Neural progenitor cell (in vitro differentiated cells): ENCODE data around the gene SPAG16. TPM values are rescaled to one million over a fixed set of nuclear protein-coding genes. Genes with fewer than 3 reads are reported as not detected.

Source experiments
- DNase-seq: peaks from one replicate; pipeline ENCODE4 v3.0.0-alpha.2; 2016; ENCODE audit warnings: low spot score
- H2AFZ ChIP-seq: fragments of 200-600 bp; sonication (generic); replicated peaks from 2 replicates; pipeline ENCODE4 v1.6.1; 2016; ENCODE audit warnings: antibody characterized with exemption
- H3F3A ChIP-seq: fragments of 200-600 bp; sonication (generic); 2 replicates; pipeline ENCODE4 v1.6.1; 2016; ENCODE audit warnings: antibody characterized with exemption, low read depth
- H3K27ac ChIP-seq: fragments of 200-600 bp; sonication (generic); 2 replicates; pipeline ENCODE4 v1.5.1; 2016; ENCODE audit warnings: mild to moderate bottlenecking
- H3K27me3 ChIP-seq: fragments of 200-600 bp; sonication (generic); 2 replicates; pipeline ENCODE4 v1.6.1; 2016; ENCODE audit warnings: mild to moderate bottlenecking, moderate library complexity
- H3K36me3 ChIP-seq: fragments of 200-600 bp; sonication (generic); 2 replicates; pipeline ENCODE4 v1.5.1; 2016
- H3K4me1 ChIP-seq: fragments of 200-600 bp; sonication (generic); 2 replicates; pipeline ENCODE4 v1.6.1; 2016; ENCODE audit warnings: mixed run types
- H3K4me2 ChIP-seq: fragments of 200-600 bp; sonication (generic); 2 replicates; pipeline ENCODE4 v1.6.1; 2016
- H3K4me3 ChIP-seq: fragments of 200-600 bp; sonication (generic); 2 replicates; pipeline ENCODE4 v1.5.1; 2016
- H3K79me2 ChIP-seq: fragments of 200-600 bp; sonication (generic); 2 replicates; pipeline ENCODE4 v1.6.1; 2016; ENCODE audit warnings: low read depth
- H3K9ac ChIP-seq: fragments of 200-600 bp; sonication (generic); 2 replicates; pipeline ENCODE4 v1.6.1; 2016
- H3K9me3 ChIP-seq: fragments of 200-600 bp; sonication (generic); 2 replicates; pipeline ENCODE4 v1.5.1; 2016; ENCODE audit warnings: low read depth
- H4K20me1 ChIP-seq: fragments of 200-600 bp; sonication (generic); 2 replicates; pipeline ENCODE4 v1.6.1; 2016; ENCODE audit warnings: low read depth
- H3K27ac Mint-ChIP-seq: 3 replicates; pipeline ENCODE4 v1.8.0; 2021; ENCODE audit warnings: mixed read lengths
- H3K27me3 Mint-ChIP-seq: 2 replicates; pipeline ENCODE4 v1.8.0; 2022; ENCODE audit warnings: low read depth, mild to moderate bottlenecking, inconsistent platforms, moderate library complexity, mixed read lengths; ENCODE audit not compliant: insufficient read depth
- H3K36me3 Mint-ChIP-seq: 3 replicates; pipeline ENCODE4 v1.8.0; 2021; ENCODE audit warnings: mixed read lengths
- H3K4me1 Mint-ChIP-seq: 3 replicates; pipeline ENCODE4 v1.8.0; 2021; ENCODE audit warnings: mixed read lengths
- H3K4me3 Mint-ChIP-seq: 3 replicates; pipeline ENCODE4 v1.8.0; 2021; ENCODE audit warnings: mild to moderate bottlenecking, moderate library complexity, mixed read lengths
- H3K9me3 Mint-ChIP-seq: 3 replicates; pipeline ENCODE4 v1.8.0; 2020; ENCODE audit warnings: mixed read lengths
- EZH2 ChIP-seq: fragments of 200-600 bp; sonication (generic); IDR thresholded peaks from 2 replicates; pipeline ENCODE4 v1.6.1; 2017; ENCODE audit warnings: antibody characterized with exemption, mild to moderate bottlenecking, moderate library complexity
- EZH2phosphoT487 ChIP-seq: fragments of 200-600 bp; sonication (generic); IDR thresholded peaks from 2 replicates; pipeline ENCODE4 v1.6.1; 2017; ENCODE audit warnings: antibody characterized with exemption
- total RNA-seq: library from RNA; depleted of rRNA; stranded (reverse); fragments of >200 nt; gene quantifications from 2 replicates; pipeline ENCODE4 v1.2.3, GENCODE V29; 2015; ENCODE audit warnings: low replicate concordance
- TF ChIP-seq, protein P1 (sequence below): fragments of 200-600 bp; sonication (generic); IDR thresholded peaks from 2 replicates; pipeline ENCODE4 v1.5.1; 2017; ENCODE audit warnings: antibody characterized with exemption, mild to moderate bottlenecking

SPAG16 gene
- total RNA-seq, 1 donor from 2014 or later, result 70.3 TPM

DNA sequence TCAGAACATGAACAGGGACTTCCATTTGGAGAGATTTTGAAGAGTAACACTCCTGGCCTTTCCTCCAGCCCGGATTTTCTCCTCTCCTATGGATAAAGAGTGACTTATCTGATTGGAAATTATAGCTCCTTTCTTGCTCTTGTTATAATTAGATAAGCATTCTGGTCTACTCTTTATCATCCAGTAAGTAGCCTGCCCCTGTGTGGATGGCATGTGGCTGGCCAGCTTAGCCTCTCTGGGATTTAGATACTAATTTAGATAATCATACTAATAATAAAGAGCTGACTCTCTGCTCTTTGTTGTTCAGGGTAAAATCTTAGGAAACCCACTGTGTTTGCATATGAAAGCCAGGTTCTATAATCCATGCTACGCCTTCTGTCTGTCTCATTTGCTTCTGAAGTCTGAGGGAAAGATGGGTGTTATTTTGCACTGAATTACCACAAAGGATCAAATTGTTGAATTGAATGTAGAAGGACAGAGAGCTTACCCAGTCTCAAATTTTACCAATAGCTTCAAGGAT, 438.8 kb downstream of the SPAG16 start:
- Mint-ChIP-seq H3K27ac (no peak overlapping the region), H3K36me3 (no peaks in the 10 kb centered on the region), H3K9me3 (peaks cover 6% of the 10 kb centered on the region), H3K4me3 (no peak overlapping the region), H3K4me1 (peaks cover 2% of the 10 kb centered on the region), H3K27me3 (peaks cover 3% of the 10 kb centered on the region)
- TF ChIP-seq, protein P1, sequence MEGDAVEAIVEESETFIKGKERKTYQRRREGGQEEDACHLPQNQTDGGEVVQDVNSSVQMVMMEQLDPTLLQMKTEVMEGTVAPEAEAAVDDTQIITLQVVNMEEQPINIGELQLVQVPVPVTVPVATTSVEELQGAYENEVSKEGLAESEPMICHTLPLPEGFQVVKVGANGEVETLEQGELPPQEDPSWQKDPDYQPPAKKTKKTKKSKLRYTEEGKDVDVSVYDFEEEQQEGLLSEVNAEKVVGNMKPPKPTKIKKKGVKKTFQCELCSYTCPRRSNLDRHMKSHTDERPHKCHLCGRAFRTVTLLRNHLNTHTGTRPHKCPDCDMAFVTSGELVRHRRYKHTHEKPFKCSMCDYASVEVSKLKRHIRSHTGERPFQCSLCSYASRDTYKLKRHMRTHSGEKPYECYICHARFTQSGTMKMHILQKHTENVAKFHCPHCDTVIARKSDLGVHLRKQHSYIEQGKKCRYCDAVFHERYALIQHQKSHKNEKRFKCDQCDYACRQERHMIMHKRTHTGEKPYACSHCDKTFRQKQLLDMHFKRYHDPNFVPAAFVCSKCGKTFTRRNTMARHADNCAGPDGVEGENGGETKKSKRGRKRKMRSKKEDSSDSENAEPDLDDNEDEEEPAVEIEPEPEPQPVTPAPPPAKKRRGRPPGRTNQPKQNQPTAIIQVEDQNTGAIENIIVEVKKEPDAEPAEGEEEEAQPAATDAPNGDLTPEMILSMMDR, result no peak
- no peak for TF ChIP-seq EZH2
- no peak for TF ChIP-seq EZH2phosphoT487
- no peaks in the 10 kb centered on the region for H3K9me3 ChIP-seq
- no peak overlapping the region for H3K4me3 ChIP-seq
- no peaks in the 10 kb centered on the region for H3K27me3 ChIP-seq
- peak overlapping the region; percentile 84 for H2AFZ ChIP-seq
- no peaks in the 10 kb centered on the region for H3K36me3 ChIP-seq
- peak; percentile 15 for DNase-seq
- H4K20me1 ChIP-seq, result no peaks in the 10 kb centered on the region
- H3K9ac ChIP-seq, result no peak overlapping the region
- no peaks in the 10 kb centered on the region for H3K79me2 ChIP-seq
- no peaks in the 10 kb centered on the region for H3F3A ChIP-seq
- H3K4me1 ChIP-seq, result no peaks in the 10 kb centered on the region
- H3K27ac ChIP-seq, result no peak overlapping the region
- H3K4me2 ChIP-seq, result no peak overlapping the region

DNA sequence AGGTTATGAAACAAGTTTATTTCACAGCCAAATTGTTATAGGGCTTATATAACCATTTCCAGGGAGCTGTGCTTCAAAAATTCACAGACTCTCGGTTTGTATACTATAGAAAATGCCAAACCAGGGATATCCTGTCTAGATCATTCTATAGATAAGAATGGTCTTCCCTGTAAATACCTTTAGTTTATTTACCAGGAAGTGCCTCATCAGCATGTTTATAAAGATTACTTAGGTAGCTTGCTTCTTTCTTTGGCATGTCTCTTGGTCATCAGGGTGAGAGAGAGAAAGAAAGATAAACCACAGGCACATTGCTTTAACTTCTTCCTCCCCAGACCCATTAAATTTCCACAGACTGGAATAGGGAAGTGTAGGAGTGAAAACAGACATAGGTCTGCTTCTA, 439.4 kb downstream of the SPAG16 start:
- no peak for DNase-seq
- H3K27ac Mint-ChIP-seq, result no peak overlapping the region

DNA sequence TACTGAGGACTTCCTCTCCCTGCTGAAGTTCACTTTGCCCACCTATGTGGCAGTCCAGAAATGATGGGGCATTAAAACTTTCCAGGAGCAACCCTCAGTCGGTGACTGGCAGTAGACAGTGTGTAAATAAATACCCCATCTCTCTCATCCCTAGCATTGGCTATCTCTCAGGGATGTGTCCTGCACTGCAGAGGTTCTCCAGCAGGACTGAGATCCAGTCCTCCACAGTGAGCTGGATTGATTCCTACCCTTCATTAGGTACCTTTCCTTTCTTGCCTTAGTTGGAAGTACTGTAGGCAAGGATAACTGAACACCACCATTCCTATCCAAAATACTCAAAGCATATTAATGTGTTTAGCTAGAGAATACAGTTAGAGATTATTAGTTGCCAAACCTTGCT, 441.8 kb downstream of the SPAG16 start:
- no peak overlapping the region for H3K4me2 ChIP-seq
- no peak overlapping the region for H2AFZ ChIP-seq
- H3K36me3 ChIP-seq, result no peaks in the 10 kb centered on the region
- no peak overlapping the region for H3K27ac ChIP-seq
- H3K9me3 Mint-ChIP-seq, result no peaks in the 10 kb centered on the region
- no peak overlapping the region for H3K4me3 ChIP-seq
- H3K36me3 Mint-ChIP-seq, result no peaks in the 10 kb centered on the region
- peaks cover 3% of the 10 kb centered on the region for H3K27me3 Mint-ChIP-seq
- H4K20me1 ChIP-seq, result no peaks in the 10 kb centered on the region
- no peaks in the 10 kb centered on the region for H3K27me3 ChIP-seq
- H3K9ac ChIP-seq, result no peak overlapping the region
- TF ChIP-seq, protein P1, result no peak
- TF ChIP-seq EZH2phosphoT487 (no peak), EZH2 (no peak)
- no peak overlapping the region for H3K27ac Mint-ChIP-seq
- no peaks in the 10 kb centered on the region for H3K9me3 ChIP-seq
- DNase-seq, result no peak
- no peaks in the 10 kb centered on the region for H3K4me1 ChIP-seq
- H3K79me2 ChIP-seq, result no peaks in the 10 kb centered on the region
- H3K4me1 Mint-ChIP-seq, result peaks cover 2% of the 10 kb centered on the region
- H3K4me3 Mint-ChIP-seq, result no peak overlapping the region
- H3F3A ChIP-seq, result no peaks in the 10 kb centered on the region

More for the DNA sequence above, 439.4 kb downstream of the SPAG16 start:
- Histone ChIP-seq H3K4me1 (no peaks in the 10 kb centered on the region), H3K9ac (no peak overlapping the region), H4K20me1 (no peaks in the 10 kb centered on the region), H3K36me3 (no peaks in the 10 kb centered on the region), H3F3A (no peaks in the 10 kb centered on the region), H3K27me3 (no peaks in the 10 kb centered on the region), H3K79me2 (no peaks in the 10 kb centered on the region), H3K27ac (no peak overlapping the region), H3K9me3 (no peaks in the 10 kb centered on the region), H3K4me3 (no peak overlapping the region), H3K4me2 (no peak overlapping the region), H2AFZ (no peak overlapping the region)
- Mint-ChIP-seq H3K9me3 (peaks cover 6% of the 10 kb centered on the region), H3K4me3 (no peak overlapping the region), H3K4me1 (peaks cover 2% of the 10 kb centered on the region), H3K27me3 (peaks cover 3% of the 10 kb centered on the region), H3K36me3 (no peaks in the 10 kb centered on the region)
- TF ChIP-seq, protein P1, result no peak
- no peak for TF ChIP-seq EZH2phosphoT487
